HAP-1 (cell line): Measurements from ENCODE around the gene PTGIR.

Experiments
- DNase-seq, 2 experiments: peaks; one replicate each; pipeline ENCODE4 v3.0.0-alpha.2; 2016 to 2020; ENCODE audit warnings: low spot score in 2 of 2
- H3K27me3 ChIP-seq: fragments of 250-450 bp; sonication (Bioruptor Pico); 2 replicates; pipeline ENCODE4 v1.5.1; 2020; ENCODE audit warnings: low read depth, mild to moderate bottlenecking, moderate library complexity
- H3K36me3 ChIP-seq: fragments of 250-450 bp; sonication (Bioruptor Pico); replicated peaks from 2 replicates; pipeline ENCODE4 v1.5.1; 2020; ENCODE audit warnings: mild to moderate bottlenecking
- H3K4me1 ChIP-seq: fragments of 250-450 bp; sonication (Bioruptor Pico); 2 replicates; pipeline ENCODE4 v1.5.1; 2020; ENCODE audit warnings: mild to moderate bottlenecking
- H3K4me3 ChIP-seq: fragments of 250-450 bp; sonication (Bioruptor Pico); 2 replicates; pipeline ENCODE4 v1.5.1; 2020; ENCODE audit warnings: mild to moderate bottlenecking, moderate library complexity
- H3K9me3 ChIP-seq: fragments of 250-450 bp; sonication (Bioruptor Pico); 2 replicates; pipeline ENCODE4 v1.5.1; 2020; ENCODE audit warnings: mild to moderate bottlenecking, moderate library complexity
- in situ Hi-C: fragments of 300-500 bp; cut with MboI; formaldehyde crosslinking; loops from 3 replicates; pipeline ENCODE4 v1.14.3; 2020; ENCODE audit warnings: low sequenced_read_pairs, inconsistent platforms, mixed read lengths

The PTGIR gene, protein sequence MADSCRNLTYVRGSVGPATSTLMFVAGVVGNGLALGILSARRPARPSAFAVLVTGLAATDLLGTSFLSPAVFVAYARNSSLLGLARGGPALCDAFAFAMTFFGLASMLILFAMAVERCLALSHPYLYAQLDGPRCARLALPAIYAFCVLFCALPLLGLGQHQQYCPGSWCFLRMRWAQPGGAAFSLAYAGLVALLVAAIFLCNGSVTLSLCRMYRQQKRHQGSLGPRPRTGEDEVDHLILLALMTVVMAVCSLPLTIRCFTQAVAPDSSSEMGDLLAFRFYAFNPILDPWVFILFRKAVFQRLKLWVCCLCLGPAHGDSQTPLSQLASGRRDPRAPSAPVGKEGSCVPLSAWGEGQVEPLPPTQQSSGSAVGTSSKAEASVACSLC

DNA sequence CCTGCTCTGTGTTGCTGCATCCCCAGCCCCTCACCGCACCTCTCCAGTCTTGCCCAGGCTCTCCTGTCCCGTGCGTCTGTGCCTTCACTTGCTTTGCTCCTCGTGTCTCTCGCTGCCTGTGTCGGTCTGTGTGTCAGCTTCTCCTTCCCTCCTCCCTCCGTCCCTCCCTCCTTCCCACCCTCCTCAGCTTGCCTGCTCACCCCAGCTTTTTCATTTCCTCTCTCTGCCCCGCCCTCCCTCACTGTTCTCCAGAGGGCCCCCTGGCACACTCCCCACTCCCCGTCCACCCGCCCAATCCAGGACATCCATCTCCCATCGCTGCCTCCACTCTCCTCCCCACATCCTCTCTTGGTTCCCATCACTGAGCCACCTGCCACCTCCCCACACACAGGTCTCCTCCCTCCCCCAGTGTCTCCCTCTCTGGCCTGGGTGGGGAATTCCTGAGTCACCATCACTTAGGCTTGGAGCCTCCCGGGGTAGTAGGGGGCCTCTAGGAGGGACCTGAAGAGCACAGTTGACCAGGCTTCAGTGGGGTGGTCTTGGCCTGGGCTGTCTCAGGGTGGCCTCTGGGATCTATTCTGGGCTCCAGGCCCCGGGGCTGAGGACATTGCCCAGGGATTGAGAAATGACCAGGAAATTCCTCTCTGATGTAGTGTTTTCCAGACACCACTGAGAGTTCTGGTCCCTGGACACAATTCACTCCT lies at the start of gene PTGIR:
Gene PTGIR, minus strand, starts transcription at position 132 of the 704 bp plus-strand sequence. CDS start 864 bp downstream, outside the sequence.
- DNase-seq: no peak
- Histone ChIP-seq H3K4me1 (no peaks in the 10 kb centered on the region), H3K9me3 (no peaks in the 10 kb centered on the region), H3K4me3 (no peak within 1 kb of the TSS), H3K36me3 (no peaks in the 10 kb centered on the region), H3K27me3 (no peaks in the 10 kb centered on the region)
- in situ Hi-C loops: no loop called here

DNA sequence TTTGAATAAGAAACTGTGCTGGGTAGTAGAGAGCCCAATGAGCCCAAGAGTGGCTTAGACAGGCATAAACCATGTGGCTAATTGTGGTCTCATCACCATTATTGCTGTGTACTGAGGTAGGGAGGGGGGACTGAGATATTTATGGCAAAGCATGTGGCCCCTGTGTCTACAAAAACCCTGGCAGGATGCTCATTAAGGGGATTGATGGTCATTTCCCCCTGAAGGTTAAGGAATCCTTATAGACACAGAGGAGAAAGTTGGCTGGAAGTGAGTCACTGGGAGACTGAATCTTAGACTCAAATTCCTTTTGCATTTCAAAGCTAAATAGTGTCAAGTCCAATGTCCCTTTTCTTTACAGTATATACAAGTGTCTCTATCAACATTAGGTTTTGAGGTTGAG lies 45.9 kb upstream of the PTGIR start:
- Histone ChIP-seq H3K9me3 (no peaks in the 10 kb centered on the region), H3K27me3 (no peaks in the 10 kb centered on the region), H3K36me3 (peaks cover 12% of the 10 kb centered on the region), H3K4me3 (no peak overlapping the region), H3K4me1 (no peaks in the 10 kb centered on the region)
- no peak for DNase-seq
- in situ Hi-C loops: no loop called here

DNA sequence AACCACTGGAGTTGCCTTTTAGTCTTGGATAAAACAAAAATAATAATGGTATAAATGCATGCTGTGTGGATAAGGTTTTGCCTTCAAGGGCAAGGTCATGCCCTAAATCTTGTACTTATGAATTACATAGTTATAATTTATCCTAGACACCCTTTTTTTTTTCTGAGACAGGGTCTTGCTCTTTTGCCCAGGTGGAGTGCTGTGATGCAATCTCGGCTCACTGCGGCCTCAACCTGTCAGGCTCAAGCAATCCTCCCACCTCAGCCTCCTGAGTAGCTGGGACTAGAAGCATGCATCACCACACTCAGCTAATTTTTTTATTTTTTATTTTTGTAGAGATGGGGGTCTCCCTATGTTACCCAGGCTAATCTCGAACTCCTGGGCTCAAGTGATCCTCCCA lies 43.8 kb upstream of the PTGIR start:
- H3K4me3 ChIP-seq: no peak overlapping the region
- no peaks in the 10 kb centered on the region for H3K27me3 ChIP-seq
- no peaks in the 10 kb centered on the region; the same call in 1 of the 2 replicates for H3K36me3 ChIP-seq
- H3K4me1 ChIP-seq: no peaks in the 10 kb centered on the region
- DNase-seq: no peak
- in situ Hi-C loops: loop anchor here (10.0 kb wide), 1 partner anchor 134 kb away; no protein-coding TSS in a partner anchor
- H3K9me3 ChIP-seq: no peaks in the 10 kb centered on the region

DNA sequence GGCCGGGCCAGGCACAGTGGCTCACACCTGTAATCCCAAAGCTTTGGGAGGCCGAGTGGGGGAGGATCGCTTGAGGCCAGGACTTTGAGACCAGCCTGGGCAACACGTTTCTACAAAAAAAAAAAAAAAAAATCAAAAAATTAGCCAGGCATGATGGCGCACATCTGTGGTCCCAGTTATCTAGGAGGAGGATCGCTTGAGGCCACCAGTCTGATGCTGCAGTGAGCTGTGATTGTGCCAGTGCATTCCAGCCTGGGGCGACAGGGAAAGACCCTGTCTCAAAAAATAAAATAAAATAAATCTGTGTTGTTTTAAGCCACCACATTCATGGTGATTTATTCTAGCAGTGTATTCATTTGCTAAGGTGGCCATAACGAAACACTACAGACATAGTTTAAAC lies 40.2 kb upstream of the PTGIR start:
- DNase-seq: no peak
- no peaks in the 10 kb centered on the region for H3K36me3 ChIP-seq
- H3K4me3 ChIP-seq: no peak overlapping the region
- in situ Hi-C loops: loop anchor here (10.0 kb wide), 1 partner anchor 130 kb away; no protein-coding TSS in a partner anchor
- no peaks in the 10 kb centered on the region for H3K9me3 ChIP-seq
- no peaks in the 10 kb centered on the region for H3K27me3 ChIP-seq
- peaks cover 8% of the 10 kb centered on the region for H3K4me1 ChIP-seq

DNA sequence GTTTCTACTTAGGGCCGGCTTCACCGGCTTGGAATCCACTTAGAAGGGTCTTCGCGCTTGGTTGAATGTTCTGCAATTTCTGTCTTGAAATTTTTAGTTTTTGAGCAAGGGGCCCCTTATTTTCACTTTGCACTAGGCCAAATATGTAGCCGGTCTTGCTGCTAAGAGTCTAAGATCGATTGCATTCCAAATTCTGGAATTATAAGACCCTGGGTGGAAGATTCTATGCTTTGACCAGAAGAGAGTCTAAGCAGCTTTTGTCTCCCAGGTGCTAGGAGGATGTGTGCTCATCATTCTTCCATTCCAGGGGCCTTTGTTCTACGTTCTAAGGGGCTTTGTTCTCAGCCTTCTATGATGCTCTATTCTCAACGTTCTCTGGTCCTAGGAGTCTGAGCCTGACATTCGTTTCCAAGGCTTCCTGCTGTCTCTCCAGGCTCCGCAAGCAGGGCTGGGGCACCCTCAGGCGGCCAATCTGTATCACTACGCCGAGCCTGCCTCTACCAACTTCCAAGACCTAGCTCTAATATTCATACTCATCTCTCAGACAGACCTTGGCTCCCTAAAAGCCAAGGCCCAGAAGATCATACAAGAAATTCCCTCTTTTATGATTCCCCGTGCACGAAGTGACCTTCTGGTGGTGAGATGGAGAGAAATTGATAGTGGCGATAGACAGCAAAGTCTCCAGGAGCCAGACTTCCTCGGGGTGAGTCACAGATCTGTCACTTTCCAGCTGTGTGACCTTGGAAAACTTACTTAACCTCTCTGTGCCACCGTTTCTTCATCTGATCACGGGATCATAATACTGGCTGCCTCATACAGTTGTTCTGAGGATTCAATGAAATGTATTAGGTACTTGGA lies 37.1 kb upstream of the PTGIR start:
- DNase-seq: peak; percentile 89 to 90
- H3K4me1 ChIP-seq: peaks cover 16% of the 10 kb centered on the region
- H3K36me3 ChIP-seq: no peaks in the 10 kb centered on the region
- in situ Hi-C loops: loop anchor here (5.0 to 10.0 kb wide), 2 partner anchors 50 to 127 kb away; no protein-coding TSS in a partner anchor
- peak overlapping the region; percentile 14 for H3K4me3 ChIP-seq
- no peaks in the 10 kb centered on the region for H3K9me3 ChIP-seq
- no peaks in the 10 kb centered on the region for H3K27me3 ChIP-seq

DNA sequence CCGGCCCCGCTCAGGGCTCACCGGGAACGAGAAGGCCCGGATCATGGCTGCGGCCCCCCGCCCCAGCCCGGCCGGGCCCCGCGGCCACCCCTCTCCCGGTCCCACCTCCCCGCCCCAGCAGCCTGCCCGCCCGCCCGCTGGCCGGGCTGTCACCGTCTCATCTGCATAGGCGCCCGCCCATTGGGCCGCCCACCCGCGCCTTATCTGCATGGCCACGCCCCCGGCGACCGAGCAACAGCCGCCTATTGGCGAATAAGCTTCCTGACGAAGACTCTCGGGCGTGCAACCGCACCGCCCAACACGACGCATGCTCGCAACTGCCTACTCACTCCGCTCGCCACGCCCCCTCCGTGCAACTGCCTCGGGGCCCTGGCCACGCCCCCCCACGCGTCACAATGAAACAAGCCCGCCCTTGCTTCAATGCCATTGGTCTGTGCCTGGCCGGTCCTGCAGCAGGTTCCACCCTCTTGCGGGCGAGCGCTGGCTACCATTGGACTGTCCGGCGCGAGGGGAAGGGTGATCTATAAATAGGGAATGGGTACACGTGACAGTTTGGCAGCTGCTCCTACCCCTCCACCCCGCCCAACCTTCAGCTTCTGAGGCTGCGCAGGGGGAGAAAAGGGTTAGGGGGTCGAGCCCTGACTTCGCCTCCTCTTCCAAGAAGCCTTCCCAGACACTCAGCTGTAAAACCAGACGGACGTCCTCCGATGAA lies 36.3 kb upstream of the PTGIR start, which contains the start of gene DACT3:
Gene DACT3, minus strand, starts transcription at position 163 of the 712 bp plus-strand sequence. Its CDS starts 118 bp downstream, at position 45.
- H3K4me3 ChIP-seq: peak within 1 kb of the TSS; percentile 44
- DNase-seq: peak; percentile 99 to 100
- H3K9me3 ChIP-seq: no peaks in the 10 kb centered on the region
- H3K4me1 ChIP-seq: peaks cover 16% of the 10 kb centered on the region
- no peaks in the 10 kb centered on the region for H3K36me3 ChIP-seq
- in situ Hi-C loops: loop anchor here (5.0 to 10.0 kb wide), 2 partner anchors 49 to 126 kb away; no protein-coding TSS in a partner anchor
- H3K27me3 ChIP-seq: no peaks in the 10 kb centered on the region

DNA sequence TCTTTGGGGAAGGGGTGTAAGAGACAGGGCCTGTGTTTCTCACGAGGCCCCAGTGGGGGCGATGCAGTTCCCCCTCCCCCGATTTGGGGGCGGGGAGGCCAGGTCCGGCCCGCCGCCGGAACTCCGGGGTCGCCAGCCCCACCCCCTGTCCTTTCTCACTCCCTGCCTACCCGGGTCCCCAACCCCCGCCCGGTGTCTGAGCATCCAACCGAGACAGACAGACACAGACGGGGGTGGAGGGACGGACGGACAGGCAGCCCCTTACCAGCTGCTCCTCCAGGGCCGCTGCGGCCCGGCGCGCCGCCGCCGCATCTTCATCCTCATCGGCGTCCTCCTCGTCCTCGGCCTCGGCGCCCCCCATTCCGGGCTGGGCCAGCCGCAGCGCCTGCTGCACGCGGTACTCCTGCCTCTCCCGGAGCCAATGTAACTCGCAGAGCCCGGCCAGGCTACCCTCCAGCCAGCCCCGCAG lies 35.7 kb upstream of the PTGIR start:
- peaks cover 16% of the 10 kb centered on the region for H3K4me1 ChIP-seq
- H3K36me3 ChIP-seq: no peaks in the 10 kb centered on the region
- in situ Hi-C loops: loop anchor here (5.0 to 10.0 kb wide), 2 partner anchors 48 to 126 kb away; no protein-coding TSS in a partner anchor
- H3K27me3 ChIP-seq: no peaks in the 10 kb centered on the region
- peak overlapping the region; percentile 44 for H3K4me3 ChIP-seq
- no peaks in the 10 kb centered on the region for H3K9me3 ChIP-seq
- DNase-seq: no peak

DNA sequence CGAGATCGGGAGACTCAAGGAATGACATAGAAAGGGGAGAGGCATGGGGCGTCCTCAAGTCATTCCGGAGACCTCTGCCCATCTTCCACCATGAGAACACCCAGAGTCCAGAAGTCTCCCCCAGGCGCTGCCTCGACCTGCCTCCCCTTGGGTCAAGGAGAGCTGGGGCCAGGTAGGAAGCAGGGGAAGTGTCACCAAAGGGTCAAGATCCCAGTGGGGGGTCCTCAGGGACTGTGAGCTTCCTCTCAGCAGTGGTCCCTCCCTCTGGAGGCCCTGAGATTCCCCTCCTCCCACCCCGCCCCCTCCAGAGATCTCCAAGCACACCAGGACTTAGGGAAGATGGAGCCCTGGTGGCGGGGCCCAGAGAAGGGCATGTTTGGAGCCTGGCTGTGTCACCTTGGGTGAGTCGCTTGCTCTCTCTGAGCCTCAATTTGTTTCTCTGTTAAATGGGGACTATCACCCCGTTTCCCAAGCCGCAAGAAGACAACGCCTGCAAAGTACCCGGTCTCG lies 35.2 kb upstream of the PTGIR start:
- Histone ChIP-seq H3K27me3 (no peaks in the 10 kb centered on the region), H3K4me3 (peak overlapping the region; percentile 44), H3K9me3 (no peaks in the 10 kb centered on the region), H3K36me3 (no peaks in the 10 kb centered on the region), H3K4me1 (peaks cover 16% of the 10 kb centered on the region)
- in situ Hi-C loops: loop anchor here (5.0 to 10.0 kb wide), 2 partner anchors 48 to 125 kb away; no protein-coding TSS in a partner anchor
- peak in 1 of 2 experiments; percentile 54 for DNase-seq

DNA sequence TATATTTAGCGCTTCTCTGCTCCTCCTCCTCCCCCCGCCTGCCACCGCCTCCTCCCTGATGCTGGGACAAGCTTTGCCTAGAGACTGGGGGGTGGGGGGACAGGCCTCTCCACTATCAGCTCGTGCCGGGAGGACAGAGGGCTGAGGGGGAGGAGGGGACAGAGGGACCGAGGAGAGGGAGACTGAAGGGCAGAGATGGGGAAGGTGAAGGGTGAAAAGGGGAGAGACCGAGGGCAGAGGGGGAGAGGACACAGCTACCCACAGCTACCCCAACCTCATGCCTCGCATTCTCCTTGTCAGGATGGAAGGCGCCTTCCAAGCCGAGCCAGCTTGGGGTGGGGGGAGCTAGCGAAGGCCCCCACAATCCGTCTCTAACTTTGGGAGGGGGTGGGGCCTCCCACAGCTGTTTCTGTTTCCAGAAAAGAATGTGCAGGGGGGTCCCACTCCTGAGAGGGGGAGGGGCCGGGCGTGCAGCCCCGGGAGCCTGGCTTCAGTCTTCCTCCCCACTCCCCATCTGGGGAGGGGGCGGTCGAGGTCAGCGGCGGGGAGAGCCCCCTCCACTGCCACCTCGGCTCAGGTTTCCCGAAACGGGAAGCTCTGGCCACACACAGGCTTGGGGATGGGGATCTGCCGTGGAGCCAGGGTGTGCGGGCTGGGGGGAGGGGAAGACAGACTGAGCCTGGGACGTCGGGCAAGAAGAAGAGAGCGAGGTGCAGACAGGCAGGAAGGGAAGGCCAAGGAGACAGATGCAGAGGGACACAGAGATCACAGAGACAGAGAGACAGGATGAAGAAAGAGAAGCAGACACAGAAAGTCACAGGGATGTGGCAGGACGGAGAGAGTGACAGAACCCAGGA lies 34.5 kb upstream of the PTGIR start:
- in situ Hi-C loops: loop anchor here (5.0 to 10.0 kb wide), 2 partner anchors 47 to 125 kb away; no protein-coding TSS in a partner anchor
- no peaks in the 10 kb centered on the region for H3K27me3 ChIP-seq
- H3K9me3 ChIP-seq: no peaks in the 10 kb centered on the region
- peak overlapping the region; percentile 44 for H3K4me3 ChIP-seq
- DNase-seq: peak; percentile 16 to 66
- H3K36me3 ChIP-seq: no peaks in the 10 kb centered on the region
- peaks cover 16% of the 10 kb centered on the region for H3K4me1 ChIP-seq

DNA sequence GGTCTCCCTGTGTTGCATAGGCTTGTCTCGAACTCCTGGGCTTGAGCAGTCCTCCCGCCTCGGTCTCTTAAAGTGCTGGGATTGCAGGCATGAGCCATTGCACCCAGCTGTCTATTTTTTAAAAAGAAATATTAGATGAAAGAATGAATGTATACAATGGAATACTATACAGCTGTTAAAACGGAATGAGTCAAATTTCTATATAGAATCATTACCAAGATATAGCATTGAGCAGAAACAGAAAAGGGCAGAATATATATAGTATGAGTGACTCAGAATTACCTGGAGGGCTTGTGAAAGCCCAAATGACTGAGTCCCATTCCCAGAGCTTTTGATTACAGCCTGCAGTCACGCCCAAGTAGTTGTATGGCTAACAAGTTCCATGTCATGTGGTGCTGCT lies 31.7 kb upstream of the PTGIR start:
- Histone ChIP-seq H3K9me3 (no peaks in the 10 kb centered on the region), H3K36me3 (no peaks in the 10 kb centered on the region), H3K4me3 (no peak overlapping the region), H3K4me1 (peaks cover 12% of the 10 kb centered on the region), H3K27me3 (no peaks in the 10 kb centered on the region)
- in situ Hi-C loops: no loop called here
- DNase-seq: no peak

DNA sequence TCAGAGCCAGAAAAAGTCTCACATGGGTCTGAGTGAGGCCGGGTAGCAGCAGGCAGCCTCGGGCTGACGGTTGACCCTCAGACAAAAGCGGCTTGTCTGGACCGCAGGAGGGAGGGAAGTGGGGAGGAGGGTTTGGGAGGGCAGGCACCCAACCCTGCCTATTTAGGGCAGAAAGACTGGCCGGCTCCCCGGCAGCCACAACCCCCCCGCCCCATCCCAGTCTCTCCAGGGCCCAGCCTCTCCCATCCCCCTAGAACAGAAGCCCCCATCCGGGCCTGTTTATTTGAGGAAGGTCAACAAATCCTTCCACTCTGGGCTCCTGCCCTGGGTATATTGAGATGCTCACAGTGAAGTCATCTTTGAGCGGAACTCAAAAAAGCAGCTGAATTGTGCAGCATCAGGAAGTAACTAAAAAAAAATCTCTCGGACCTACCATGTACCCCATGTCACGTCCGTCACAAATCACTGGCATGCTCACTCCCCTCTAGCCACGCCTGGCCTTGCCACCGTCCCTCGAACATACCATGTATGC lies 29.8 kb upstream of the PTGIR start:
- no peaks in the 10 kb centered on the region for H3K36me3 ChIP-seq
- no peaks in the 10 kb centered on the region for H3K27me3 ChIP-seq
- no peak overlapping the region for H3K4me3 ChIP-seq
- in situ Hi-C loops: no loop called here
- H3K4me1 ChIP-seq: peaks cover 4% of the 10 kb centered on the region
- DNase-seq: no peak
- H3K9me3 ChIP-seq: no peaks in the 10 kb centered on the region
